Measurements from ENCODE around the gene GRIK4.

The GRIK4 gene

DNA sequence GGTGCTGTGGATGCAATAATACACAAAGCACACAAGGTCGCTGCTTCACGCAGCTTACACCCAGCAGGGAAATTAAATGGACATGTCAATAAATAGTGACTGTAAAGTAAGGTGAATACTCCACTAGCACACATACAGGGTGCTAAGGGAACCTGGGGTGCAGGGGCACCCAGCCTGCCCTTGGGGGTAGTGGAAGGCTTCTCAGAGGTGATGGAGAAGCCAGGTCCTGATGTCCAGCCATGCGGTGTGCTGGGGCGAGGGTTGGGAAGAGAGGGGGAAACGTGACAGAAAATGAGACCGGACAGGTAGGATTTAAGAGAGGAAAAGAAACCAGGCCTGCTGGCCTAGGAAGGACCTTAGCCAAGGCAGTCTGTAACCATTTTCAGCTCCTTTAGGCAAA, 200.5 kb downstream of the GRIK4 start:
- no peak for DNase-seq

- no peak for DNase-seq
Observed at GRCh38 chr11:120712881-120713280, 201.3 kb downstream of the GRIK4 start.

GRCh38 chr11:120713296-120713695, 201.7 kb downstream of the GRIK4 start:
- DNase-seq: no peak

- no peak for DNase-seq
Observed at GRCh38 chr11:120714438-120714837, 202.9 kb downstream of the GRIK4 start.

GRCh38 chr11:120715239-120715638, 203.7 kb downstream of the GRIK4 start:
- DNase-seq: no peak

DNA sequence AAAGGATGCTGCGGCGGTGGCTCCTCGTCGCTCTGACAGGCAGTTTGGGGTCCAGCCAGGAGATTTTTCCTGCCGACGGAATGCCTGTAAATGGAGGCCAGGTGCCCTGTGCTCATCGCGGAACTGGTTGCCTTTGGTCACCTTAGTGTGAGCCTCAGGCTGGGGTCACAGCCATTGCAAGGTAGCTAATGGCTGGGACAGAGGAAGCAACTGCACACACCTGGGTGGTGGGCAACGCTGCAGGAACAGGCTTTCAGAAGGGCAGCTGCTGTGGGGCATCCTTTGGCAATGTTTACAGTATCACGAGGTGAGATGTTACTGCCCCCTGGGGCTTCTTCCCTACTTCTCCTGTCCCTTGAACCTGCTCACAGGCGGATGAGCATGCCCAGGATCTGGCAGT, 205.5 kb downstream of the GRIK4 start:
- DNase-seq: no peak

DNA sequence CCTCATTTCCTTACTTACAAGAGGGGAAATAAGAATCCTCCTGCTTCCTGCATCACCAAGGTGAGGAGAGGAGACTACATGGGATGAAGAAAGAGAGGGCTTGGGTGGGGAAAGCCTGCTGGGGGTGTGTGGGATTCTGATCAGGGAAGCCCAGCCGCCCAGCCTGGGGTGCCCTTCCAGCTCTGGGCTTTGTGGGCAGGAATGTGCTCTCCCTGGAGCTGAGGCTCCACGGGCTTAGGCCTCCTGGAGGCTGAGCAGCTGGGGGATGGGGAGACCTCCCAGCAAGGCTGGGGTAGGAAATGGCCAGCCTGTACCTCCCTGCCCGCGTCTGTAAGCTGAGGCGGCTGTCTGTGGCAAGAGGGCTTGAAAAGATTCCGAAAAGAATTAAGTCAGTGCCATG, 206.1 kb downstream of the GRIK4 start:
- DNase-seq: no peak

DNA sequence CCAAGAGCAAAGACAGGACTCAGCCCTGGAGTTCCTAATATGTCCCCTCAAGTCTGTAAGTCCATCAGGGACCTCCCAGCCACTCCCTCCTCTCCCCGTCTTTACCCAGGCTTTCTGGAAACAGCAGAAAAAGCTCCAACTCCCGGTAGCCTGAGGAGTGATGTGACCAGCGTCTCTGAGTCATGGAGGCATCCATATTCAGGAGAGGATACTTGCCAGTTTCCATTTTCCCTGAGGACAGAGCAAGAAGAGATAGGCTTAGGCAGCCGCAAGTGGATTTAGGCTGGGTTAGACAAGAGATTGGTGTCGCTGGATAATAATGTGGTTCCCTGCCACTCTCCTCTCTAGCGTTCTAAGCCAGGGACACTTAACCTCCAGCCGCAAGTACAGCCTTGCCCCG, 206.6 kb downstream of the GRIK4 start:
- no peak for DNase-seq

- DNase-seq: no peak
Observed at GRCh38 chr11:120719348-120719747, 207.8 kb downstream of the GRIK4 start.

- DNase-seq: no peak
Observed at GRCh38 chr11:120720760-120721159, 209.2 kb downstream of the GRIK4 start.

GRCh38 chr11:120722524-120722923, 211.0 kb downstream of the GRIK4 start:
- DNase-seq: peak; percentile 85

- DNase-seq: no peak
Observed at GRCh38 chr11:120723751-120724150, 212.2 kb downstream of the GRIK4 start.

- DNase-seq: no peak
Observed at GRCh38 chr11:120727752-120728151, 216.2 kb downstream of the GRIK4 start.

- DNase-seq: no peak
Observed at GRCh38 chr11:120735035-120735434, 223.5 kb downstream of the GRIK4 start.

DNA sequence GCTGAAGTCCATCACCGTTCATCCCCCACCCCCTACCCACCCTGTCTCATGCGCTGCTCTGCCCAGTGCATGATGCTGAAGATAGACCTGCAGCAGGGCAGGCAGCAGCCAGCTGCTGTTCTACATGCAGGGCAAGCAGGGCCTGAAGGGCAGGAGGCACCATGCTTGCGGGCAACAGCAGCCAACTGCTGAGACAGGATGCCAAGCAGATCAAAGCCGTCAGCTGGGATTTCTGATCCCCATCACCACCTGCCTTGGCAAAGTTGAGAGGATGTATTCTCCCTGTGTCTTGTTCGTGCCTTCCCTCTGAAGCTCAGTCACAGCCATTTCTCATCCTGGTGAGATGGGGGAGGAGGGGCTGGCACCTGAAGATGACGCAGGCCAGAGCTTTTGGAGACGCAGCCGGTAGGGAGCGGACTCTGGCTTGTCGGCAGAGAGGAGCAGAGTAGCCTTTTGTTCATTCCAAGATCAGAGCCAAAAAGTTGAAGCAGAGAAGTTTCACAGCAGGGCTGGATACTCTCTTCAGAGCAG, 227.0 kb downstream of the GRIK4 start:
- no peak for DNase-seq

DNA sequence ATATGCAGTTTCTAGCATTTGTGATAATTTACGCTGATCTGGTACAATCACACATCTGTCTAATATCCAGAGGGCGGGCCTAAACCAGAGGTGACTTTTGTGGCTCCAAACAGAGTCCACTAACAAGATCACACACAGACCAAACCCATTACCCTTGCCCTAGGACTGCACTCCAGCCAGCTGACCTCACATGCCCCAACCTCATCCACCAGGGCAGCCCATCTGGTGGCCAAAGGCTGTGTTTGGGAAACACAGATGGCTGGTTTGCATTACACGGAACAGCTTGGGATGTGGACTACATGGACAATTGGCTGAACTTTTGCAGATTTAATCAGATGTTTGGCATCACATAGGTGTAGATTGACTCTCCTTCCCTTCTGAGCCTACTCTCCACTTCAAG, 228.2 kb downstream of the GRIK4 start:
- DNase-seq: no peak

DNA sequence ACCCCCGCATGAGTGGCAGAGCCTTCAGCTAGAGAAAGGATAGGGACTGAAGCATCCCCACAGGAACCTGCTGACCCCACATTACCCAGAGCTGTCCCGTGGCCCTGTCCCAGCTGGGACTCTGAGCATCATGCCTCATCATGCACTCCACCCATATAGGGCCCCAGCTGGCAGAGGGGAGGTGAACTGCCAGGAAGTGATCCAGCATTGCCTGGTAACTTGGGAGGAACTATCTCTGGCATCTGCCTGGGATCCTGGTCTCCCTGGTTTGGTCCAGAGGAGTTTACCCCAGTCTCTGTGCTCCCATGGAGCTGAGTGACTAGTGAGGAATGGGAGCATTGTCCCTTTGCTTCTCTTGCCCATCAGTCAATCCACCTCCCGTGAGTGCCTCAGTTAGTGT, 228.8 kb downstream of the GRIK4 start:
- no peak for DNase-seq

DNA sequence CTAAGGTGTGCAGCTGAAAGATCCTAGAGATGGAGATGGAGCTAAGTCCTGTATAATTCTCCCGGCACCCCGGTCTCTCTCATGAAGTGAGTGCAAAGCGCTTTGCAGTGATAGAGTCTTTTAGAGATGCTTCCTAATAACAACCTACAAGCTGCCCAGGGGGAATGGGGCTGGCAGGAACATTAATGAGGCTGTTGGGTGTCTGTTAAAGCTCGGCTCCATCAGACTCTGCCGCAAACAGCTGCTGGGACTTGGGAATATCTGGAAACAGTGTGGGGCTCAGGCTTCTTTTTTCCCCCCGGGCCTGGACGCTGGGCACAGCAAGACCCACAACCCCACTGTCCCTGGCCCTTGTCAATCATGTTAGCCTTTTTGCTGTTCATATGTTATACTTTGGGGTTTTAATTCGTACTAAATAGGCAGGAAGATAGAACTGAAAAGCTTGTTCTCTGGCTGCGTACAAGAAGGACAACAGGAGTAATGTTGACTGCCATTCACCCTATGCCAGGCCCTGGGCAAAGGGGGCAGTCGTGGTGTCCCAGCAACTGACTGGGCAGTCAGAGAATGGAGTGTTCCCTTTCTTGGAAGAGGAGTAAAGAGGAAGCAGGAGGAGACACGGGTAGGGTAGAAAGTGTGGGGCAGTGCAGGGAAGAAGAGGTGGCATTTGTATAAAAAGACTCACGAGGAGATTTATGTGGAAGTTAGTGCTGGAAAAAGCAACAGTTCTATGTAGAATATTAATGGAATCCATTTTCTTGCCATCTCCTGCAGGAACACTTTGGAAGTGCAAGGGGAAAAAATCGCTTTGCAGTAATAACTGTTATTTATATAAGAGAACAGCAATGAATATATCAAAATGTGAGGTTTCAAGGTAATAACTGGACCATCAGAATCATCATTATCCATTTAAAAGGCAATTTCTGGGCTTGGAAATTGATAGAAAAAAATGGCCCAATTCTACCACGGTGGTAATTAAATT, 232.8 kb downstream of the GRIK4 start:
- no peak for DNase-seq

- DNase-seq: no peak
Observed at GRCh38 chr11:120746376-120746775, 234.8 kb downstream of the GRIK4 start.

GRCh38 chr11:120746836-120747609, 235.5 kb downstream of the GRIK4 start:
- DNase-seq: no peak

GRCh38 chr11:120747850-120748814, 236.6 kb downstream of the GRIK4 start:
- DNase-seq: peak; percentile 51

DNA sequence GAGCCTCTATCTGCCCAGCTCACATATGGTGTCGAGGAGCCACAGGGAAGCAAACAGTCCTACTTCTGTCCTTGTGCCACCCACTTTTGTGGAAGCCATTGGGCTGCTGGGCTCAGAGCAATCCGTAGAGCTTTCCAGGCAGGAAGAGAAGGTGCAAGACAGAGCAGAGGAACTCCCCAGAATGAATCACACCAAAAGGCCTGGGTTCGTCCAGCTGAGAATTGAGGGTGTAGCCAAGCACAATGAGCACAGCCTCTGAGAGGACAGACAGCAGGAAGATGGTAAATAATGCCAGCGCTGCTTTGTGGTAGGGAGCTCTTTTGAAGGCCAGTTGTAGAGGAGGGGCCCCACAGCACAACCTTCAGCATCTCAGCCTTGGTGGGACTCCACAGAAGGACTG, 237.8 kb downstream of the GRIK4 start:
- no peak for DNase-seq

Measured in NCI-H526 treated with DMSO at 0.1 percent for 48 hours (cell line).